Loucy (cell line): Measurements from ENCODE around the gene WDR4.

ENCODE experiments used
- CTCF ChIP-seq: fragments of 200-600 bp; sonication (generic); conservative IDR thresholded peaks from 2 replicates; pipeline ENCODE4 v1.5.1; 2014; ENCODE audit warnings: mild to moderate bottlenecking, antibody characterized with exemption, low read length
- EZH2phosphoT487 ChIP-seq: fragments of 200-600 bp; IDR thresholded peaks from 2 replicates; pipeline ENCODE4 v1.6.1; 2018; ENCODE audit warnings: antibody characterized with exemption, mild to moderate bottlenecking, moderate library complexity, borderline replicate concordance

DNA sequence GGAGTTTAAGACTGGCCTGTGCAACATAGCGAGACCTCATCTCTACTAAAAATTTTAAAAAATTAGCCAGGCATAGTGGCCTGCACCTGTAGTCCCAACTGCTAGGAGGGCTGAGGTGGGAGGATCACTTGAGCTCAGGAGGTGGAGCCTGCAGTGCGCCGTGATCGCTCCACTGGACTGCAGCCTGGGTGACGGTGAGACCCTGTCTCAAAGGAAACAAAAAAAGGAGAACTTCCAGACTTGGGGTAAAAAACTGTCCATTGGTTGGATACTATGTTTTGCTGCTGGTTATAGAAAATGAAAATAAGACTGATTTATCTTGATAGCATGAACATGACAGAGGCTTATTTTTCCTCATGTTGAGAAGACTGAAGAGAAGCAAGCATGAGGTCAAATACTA, 79.4 kb downstream of the WDR4 start:
- TF ChIP-seq CTCF = no peak
- TF ChIP-seq EZH2phosphoT487 = no peak
